Activated naive CD8-positive, alpha-beta T cell treated with anti-CD3 and anti-CD28 coated beads for 36 hours (primary cell): ENCODE measurements around the gene PTPRK. TPM values are rescaled to one million over a fixed set of nuclear protein-coding genes. Genes with fewer than 3 reads are reported as not detected.

Experiments used
- DNase-seq: peaks from one replicate; pipeline ENCODE4 v3.0.0; 2021
- H3K27ac Mint-ChIP-seq: one replicate; pipeline ENCODE4 v1.8.0; 2022; ENCODE audit warnings: mild to moderate bottlenecking, moderate library complexity, mixed read lengths
- H3K27me3 Mint-ChIP-seq: one replicate; pipeline ENCODE4 v1.8.0; 2022; ENCODE audit warnings: mild to moderate bottlenecking, mixed read lengths
- H3K36me3 Mint-ChIP-seq: one replicate; pipeline ENCODE4 v1.8.0; 2021; ENCODE audit warnings: mild to moderate bottlenecking, mixed read lengths
- H3K4me1 Mint-ChIP-seq: one replicate; pipeline ENCODE4 v1.8.0; 2021; ENCODE audit warnings: mixed read lengths
- H3K4me3 Mint-ChIP-seq: one replicate; pipeline ENCODE4 v1.8.0; 2022; ENCODE audit warnings: mild to moderate bottlenecking, moderate library complexity, mixed read lengths
- H3K9me3 Mint-ChIP-seq: one replicate; pipeline ENCODE4 v1.8.0; 2022; ENCODE audit warnings: mixed read lengths
- total RNA-seq, 2 experiments: library from RNA; stranded (reverse); gene quantifications; one replicate each; pipeline ENCODE4 v1.2.3, GENCODE V29; 2021

Gene PTPRK
- total RNA-seq, 2 experiments from 2014 or later: 13.4 to 18.0 TPM

- no peak for DNase-seq
- H3K27me3 Mint-ChIP-seq: no peaks in the 10 kb centered on the region
- peaks cover 7% of the 10 kb centered on the region for H3K9me3 Mint-ChIP-seq
- H3K27ac Mint-ChIP-seq: peak overlapping the region; percentile 87
- no peak overlapping the region for H3K4me3 Mint-ChIP-seq
- H3K4me1 Mint-ChIP-seq: peaks cover 45% of the 10 kb centered on the region
- peaks cover 22% of the 10 kb centered on the region for H3K36me3 Mint-ChIP-seq
These were observed 552.0 kb downstream of the PTPRK start for GRCh38 chr6:127968394-127968793.

GRCh38 chr6:127967708-127968107 lies 552.7 kb downstream of the PTPRK start:
- DNase-seq: peak; percentile 29
- Mint-ChIP-seq H3K4me1 (peaks cover 43% of the 10 kb centered on the region), H3K27ac (peak overlapping the region; percentile 87), H3K27me3 (no peaks in the 10 kb centered on the region), H3K36me3 (peaks cover 22% of the 10 kb centered on the region), H3K9me3 (peaks cover 8% of the 10 kb centered on the region), H3K4me3 (peak overlapping the region; percentile 58)

DNA sequence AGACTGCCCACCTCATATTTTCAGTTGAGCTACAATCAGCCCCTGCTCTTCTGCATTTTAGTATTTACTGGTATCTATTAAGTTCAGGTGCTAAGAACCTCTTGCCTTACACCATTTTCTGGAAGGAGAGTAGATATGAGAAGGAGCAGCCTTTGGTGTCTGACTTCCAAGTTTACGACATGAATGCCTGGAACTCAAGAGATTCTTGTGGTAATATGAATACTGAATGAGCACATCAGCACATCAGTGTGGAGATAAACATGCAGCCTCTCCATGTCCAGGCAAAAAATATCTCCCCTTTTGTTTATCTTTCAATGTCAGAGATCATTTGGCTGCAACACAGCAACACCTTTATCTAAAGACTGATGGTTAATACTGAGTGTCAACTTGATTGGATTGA lies 553.8 kb downstream of the PTPRK start:
- no peak overlapping the region for H3K27ac Mint-ChIP-seq
- DNase-seq: no peak
- no peaks in the 10 kb centered on the region for H3K27me3 Mint-ChIP-seq
- no peak overlapping the region for H3K4me3 Mint-ChIP-seq
- peaks cover 25% of the 10 kb centered on the region for H3K36me3 Mint-ChIP-seq
- peaks cover 35% of the 10 kb centered on the region for H3K4me1 Mint-ChIP-seq
- H3K9me3 Mint-ChIP-seq: peaks cover 10% of the 10 kb centered on the region

- H3K27ac Mint-ChIP-seq: no peak overlapping the region
- DNase-seq: no peak
- peaks cover 28% of the 10 kb centered on the region for H3K36me3 Mint-ChIP-seq
- H3K27me3 Mint-ChIP-seq: no peaks in the 10 kb centered on the region
- H3K4me3 Mint-ChIP-seq: no peak overlapping the region
- peaks cover 23% of the 10 kb centered on the region for H3K4me1 Mint-ChIP-seq
- H3K9me3 Mint-ChIP-seq: peaks cover 18% of the 10 kb centered on the region
These were observed 556.9 kb downstream of the PTPRK start for GRCh38 chr6:127963495-127963894.

GRCh38 chr6:127959869-127960268 lies 560.5 kb downstream of the PTPRK start:
- Mint-ChIP-seq H3K9me3 (peaks cover 14% of the 10 kb centered on the region), H3K27me3 (no peaks in the 10 kb centered on the region), H3K4me1 (peaks cover 17% of the 10 kb centered on the region), H3K36me3 (peaks cover 11% of the 10 kb centered on the region), H3K4me3 (no peak overlapping the region), H3K27ac (no peak overlapping the region)
- DNase-seq: no peak

DNA sequence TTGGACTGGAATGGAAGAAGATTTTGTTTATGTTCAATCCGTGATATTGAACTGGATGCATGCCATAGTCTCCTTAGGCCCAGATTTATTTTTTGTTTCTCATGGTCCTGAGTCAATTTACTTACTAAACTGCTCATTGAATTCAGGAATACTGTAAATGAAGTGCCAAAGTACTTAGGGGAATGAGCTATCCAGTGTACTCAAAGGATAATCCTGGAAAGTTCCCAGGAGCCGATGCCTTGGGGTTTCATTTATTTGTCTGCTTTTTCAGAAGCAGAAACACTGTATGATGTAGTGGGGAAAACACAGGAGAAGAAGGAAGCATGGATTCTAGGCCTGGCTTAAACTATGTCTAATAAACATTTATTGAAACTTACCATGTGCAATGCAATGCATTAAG lies 563.4 kb downstream of the PTPRK start:
- DNase-seq: no peak
- Mint-ChIP-seq H3K4me1 (peaks cover 33% of the 10 kb centered on the region), H3K36me3 (peaks cover 3% of the 10 kb centered on the region), H3K27ac (no peak overlapping the region), H3K9me3 (peaks cover 9% of the 10 kb centered on the region), H3K27me3 (no peaks in the 10 kb centered on the region), H3K4me3 (no peak overlapping the region)

- DNase-seq: no peak
- H3K4me1 Mint-ChIP-seq: peaks cover 39% of the 10 kb centered on the region
- H3K9me3 Mint-ChIP-seq: peaks cover 8% of the 10 kb centered on the region
- H3K36me3 Mint-ChIP-seq: peaks cover 3% of the 10 kb centered on the region
- no peaks in the 10 kb centered on the region for H3K27me3 Mint-ChIP-seq
- H3K27ac Mint-ChIP-seq: no peak overlapping the region
- no peak overlapping the region for H3K4me3 Mint-ChIP-seq
These were observed 564.0 kb downstream of the PTPRK start for GRCh38 chr6:127956260-127956888.

DNA sequence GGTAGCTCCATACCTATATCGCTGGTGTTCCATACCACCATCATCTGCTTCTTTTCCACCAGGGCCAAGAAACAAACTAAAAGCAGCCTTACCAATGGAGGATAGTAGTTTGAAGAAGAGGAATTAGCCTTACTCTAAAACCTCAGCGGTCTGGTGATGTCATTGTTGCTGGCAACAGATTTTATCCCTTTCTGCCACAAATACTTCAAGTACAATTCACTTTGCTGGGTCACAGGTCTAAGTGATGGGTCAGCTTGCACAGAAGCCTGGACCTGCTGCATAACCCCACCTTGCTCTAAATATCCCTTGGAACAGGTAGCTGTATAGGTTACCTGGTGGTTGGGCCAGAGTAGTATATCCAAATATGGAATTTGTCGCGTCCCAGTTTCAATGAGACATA lies 566.3 kb downstream of the PTPRK start:
- peaks cover 55% of the 10 kb centered on the region for H3K4me1 Mint-ChIP-seq
- H3K27me3 Mint-ChIP-seq: no peaks in the 10 kb centered on the region
- DNase-seq: no peak
- H3K4me3 Mint-ChIP-seq: no peak overlapping the region
- H3K9me3 Mint-ChIP-seq: peaks cover under 1% of the 10 kb centered on the region
- H3K36me3 Mint-ChIP-seq: peaks cover 14% of the 10 kb centered on the region
- no peak overlapping the region for H3K27ac Mint-ChIP-seq

- Mint-ChIP-seq H3K36me3 (peaks cover 17% of the 10 kb centered on the region), H3K27ac (peak overlapping the region; percentile 69), H3K27me3 (no peaks in the 10 kb centered on the region), H3K4me3 (no peak overlapping the region), H3K4me1 (peaks cover 55% of the 10 kb centered on the region), H3K9me3 (peaks cover 1% of the 10 kb centered on the region)
- DNase-seq: no peak
These were observed 567.6 kb downstream of the PTPRK start for GRCh38 chr6:127952831-127953230.

DNA sequence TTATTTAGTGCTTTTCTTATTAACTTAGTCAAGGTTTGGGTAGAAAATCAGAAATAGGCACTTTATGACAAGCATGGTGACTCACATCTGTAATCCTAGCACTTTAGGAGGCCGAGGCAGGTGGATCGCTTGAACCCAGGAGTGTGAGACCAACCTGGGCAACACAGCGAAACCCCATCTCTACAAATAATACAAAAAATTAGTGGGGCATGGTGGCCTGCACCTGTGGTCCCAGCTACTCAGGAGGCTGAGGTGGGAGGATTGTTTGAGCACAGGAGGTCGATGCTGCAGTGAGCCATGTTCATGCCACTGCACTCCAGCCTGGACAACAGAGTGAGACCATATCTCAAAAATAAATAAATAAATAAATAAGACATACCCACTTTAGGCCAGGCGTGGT lies 568.2 kb downstream of the PTPRK start:
- peak overlapping the region; percentile 64 for H3K4me3 Mint-ChIP-seq
- DNase-seq: no peak
- no peaks in the 10 kb centered on the region for H3K27me3 Mint-ChIP-seq
- H3K4me1 Mint-ChIP-seq: peaks cover 55% of the 10 kb centered on the region
- H3K9me3 Mint-ChIP-seq: peaks cover 1% of the 10 kb centered on the region
- H3K27ac Mint-ChIP-seq: peak overlapping the region; percentile 92
- peaks cover 21% of the 10 kb centered on the region for H3K36me3 Mint-ChIP-seq

GRCh38 chr6:127951172-127951917 lies 569.1 kb downstream of the PTPRK start:
- Mint-ChIP-seq H3K4me3 (peak overlapping the region; percentile 64), H3K9me3 (peaks cover 7% of the 10 kb centered on the region), H3K36me3 (peaks cover 28% of the 10 kb centered on the region), H3K4me1 (peaks cover 57% of the 10 kb centered on the region), H3K27ac (peak overlapping the region; percentile 92), H3K27me3 (no peaks in the 10 kb centered on the region)
- no peak for DNase-seq

DNA sequence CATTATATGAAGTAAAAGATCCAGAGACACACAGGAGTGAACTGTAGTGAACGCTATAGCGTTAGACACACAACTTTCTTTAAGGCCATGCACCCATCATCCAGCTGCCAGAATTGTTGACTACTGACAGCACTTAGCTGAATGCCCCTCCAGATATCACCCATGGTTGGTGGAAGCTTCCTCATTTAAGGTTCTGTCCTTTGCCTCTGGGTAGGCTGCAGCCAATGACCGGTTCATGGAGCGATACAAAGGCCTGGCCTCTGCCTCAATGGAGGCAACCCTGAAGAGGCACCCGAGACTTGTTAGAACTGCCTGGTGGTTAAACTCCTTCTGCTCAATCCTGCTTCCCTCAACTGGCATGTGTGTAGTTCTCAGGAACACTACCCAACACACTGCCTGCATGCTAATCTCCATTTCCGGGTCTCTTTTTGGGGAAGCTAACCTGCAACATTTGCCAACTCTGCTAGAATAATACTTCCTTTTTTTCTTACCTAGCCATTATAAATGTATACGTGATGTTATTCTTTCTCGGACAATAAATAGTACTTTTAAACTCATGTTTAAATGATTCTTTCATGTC lies 569.7 kb downstream of the PTPRK start:
- peaks cover 34% of the 10 kb centered on the region for H3K36me3 Mint-ChIP-seq
- peaks cover 61% of the 10 kb centered on the region for H3K4me1 Mint-ChIP-seq
- peak overlapping the region; percentile 64 for H3K4me3 Mint-ChIP-seq
- no peaks in the 10 kb centered on the region for H3K27me3 Mint-ChIP-seq
- no peak for DNase-seq
- peak overlapping the region; percentile 92 for H3K27ac Mint-ChIP-seq
- peaks cover 12% of the 10 kb centered on the region for H3K9me3 Mint-ChIP-seq

- DNase-seq: no peak
- Mint-ChIP-seq H3K27me3 (no peaks in the 10 kb centered on the region), H3K4me3 (no peak overlapping the region), H3K9me3 (peaks cover 24% of the 10 kb centered on the region), H3K4me1 (peaks cover 57% of the 10 kb centered on the region), H3K36me3 (peaks cover 37% of the 10 kb centered on the region), H3K27ac (no peak overlapping the region)
These were observed 571.1 kb downstream of the PTPRK start for GRCh38 chr6:127949251-127949650.

GRCh38 chr6:127946388-127946787 lies 574.0 kb downstream of the PTPRK start:
- no peak overlapping the region for H3K4me3 Mint-ChIP-seq
- H3K27ac Mint-ChIP-seq: peak overlapping the region; percentile 42
- H3K27me3 Mint-ChIP-seq: no peaks in the 10 kb centered on the region
- DNase-seq: no peak
- H3K9me3 Mint-ChIP-seq: peaks cover 27% of the 10 kb centered on the region
- H3K4me1 Mint-ChIP-seq: peaks cover 47% of the 10 kb centered on the region
- H3K36me3 Mint-ChIP-seq: peaks cover 41% of the 10 kb centered on the region

- Mint-ChIP-seq H3K27ac (peak overlapping the region; percentile 42), H3K36me3 (peaks cover 34% of the 10 kb centered on the region), H3K4me1 (peaks cover 41% of the 10 kb centered on the region), H3K9me3 (peaks cover 27% of the 10 kb centered on the region), H3K27me3 (no peaks in the 10 kb centered on the region), H3K4me3 (no peak overlapping the region)
- no peak for DNase-seq
These were observed 574.8 kb downstream of the PTPRK start for GRCh38 chr6:127945434-127946097.
